H1 (cell line): ENCODE measurements around the gene B3GLCT. TPM values are rescaled to one million over a fixed set of nuclear protein-coding genes. Genes with fewer than 3 reads are reported as not detected.

ENCODE experiments used
- CBX8 ChIP-seq: fragments of 300-800, 300-1000 bp; sonication (generic); IDR thresholded peaks from 2 replicates; pipeline ENCODE4 v1.7.1; 2016; ENCODE audit warnings: low read depth, low read length, borderline replicate concordance
- CHD1 ChIP-seq: IDR thresholded peaks from 2 replicates; pipeline ENCODE4 v1.6.1; 2012; ENCODE audit warnings: low read depth, low read length, improper control_type of control experiment
- CHD7 ChIP-seq: fragments of 300-600 bp; sonication (generic); IDR thresholded peaks from 2 replicates; pipeline ENCODE4 v1.7.1; 2012; ENCODE audit warnings: low read length, moderate library complexity, mild to moderate bottlenecking, inconsistent platforms; ENCODE audit not compliant: insufficient replicate concordance
- FOSL1 ChIP-seq: IDR thresholded peaks from 2 replicates; pipeline ENCODE4 v1.6.1; 2011; ENCODE audit warnings: mild to moderate bottlenecking, low read depth, low read length, moderate library complexity; ENCODE audit not compliant: insufficient read depth
- NRF1 ChIP-seq: IDR thresholded peaks from 2 replicates; pipeline ENCODE4 v1.6.1; 2011; ENCODE audit warnings: mild to moderate bottlenecking, low read depth, low read length, improper control_type of control experiment
- PHF8 ChIP-seq: fragments of 200-600 bp; sonication (generic); conservative IDR thresholded peaks from 2 replicates; pipeline ENCODE4 v1.7.1; 2012; ENCODE audit warnings: low read depth, mild to moderate bottlenecking, inconsistent platforms, low read length, moderate library complexity
- RAD21 ChIP-seq, 2 experiments: IDR thresholded peaks in 1 of 2; conservative IDR thresholded peaks in 1 of 2; 2 replicates each; pipeline ENCODE4 v1.6.1; 2011; ENCODE audit warnings: low read depth in 2 of 2, low read length in 2 of 2, improper control_type of control experiment in 1 of 2, inconsistent platforms in 1 of 2, mild to moderate bottlenecking in 1 of 2, moderate library complexity in 1 of 2
- RBBP5 ChIP-seq: IDR thresholded peaks from 2 replicates; pipeline ENCODE4 v1.7.1; 2012; ENCODE audit warnings: low read depth, mild to moderate bottlenecking, inconsistent platforms, low read length, moderate library complexity, borderline replicate concordance
- SP2 ChIP-seq: IDR thresholded peaks from 2 replicates; pipeline ENCODE4 v1.6.1; 2012; ENCODE audit warnings: mild to moderate bottlenecking, low read length, inconsistent platforms
- TAF1 ChIP-seq: IDR thresholded peaks from 2 replicates; pipeline ENCODE4 v1.6.1; 2011; ENCODE audit warnings: mild to moderate bottlenecking, low read depth, low read length
- TAF7 ChIP-seq: optimal IDR thresholded peaks from 2 replicates; pipeline ENCODE3; 2011; ENCODE audit warnings: low read depth, mild to moderate bottlenecking, inconsistent platforms, low read length, moderate library complexity, borderline replicate concordance
- polyA plus RNA-seq, 7 experiments: library from polyadenylated mRNA; depleted of rRNA in 3 of 7; stranded (reverse) in 5 of 7; unstranded in 2 of 7; fragments of >200 nt in 5 of 7; fragments of 200-250 nt in 2 of 7; gene quantifications; 1 replicate in 5 of 7; 2 replicates in 1 of 7; 4 replicates in 1 of 7; pipeline versions ENCODE4 v1.2.1 to v1.2.3, GENCODE V29; 2011 to 2013; ENCODE audit warnings: missing spikeins in 2 of 7, mixed read lengths in 2 of 7
- total RNA-seq: library from RNA; stranded (reverse); fragmentation: NEBNext Ultra II Directional; extraction: Animal tissue kit (Norgen Biotek cat#: 25700); gene quantifications from 2 replicates; pipeline ENCODE4 v1.2.1, GENCODE V29; 2021

B3GLCT gene
- total and polyA plus RNA-seq, 2 of the 8 experiments (the other 6 are each of a cell fraction or from before 2014, with no cell fraction given), result 1.5 to 4.1 TPM

GRCh38 chr13:31184981-31185645, 14.7 kb upstream of the B3GLCT start (continued):
- TF ChIP-seq SP2 (no peak), CHD7 (no peak), NRF1 (no peak), RAD21 (IDR thresholded peaks at IDR 0.05 in 1 of 2, conservative IDR thresholded peaks at IDR 0.05 in 1 of 2; ENCODE audit: low read depth in 2 of 2, low read length in 2 of 2) (no peak), TAF1 (no peak), RBBP5 (no peak), TAF7 (no peak), FOSL1 (no peak), CBX8 (no peak), PHF8 (no peak), CHD1 (no peak)
